Subcutaneous adipose tissue (tissue), 4 donors: ENCODE measurements around the gene RRBP1. TPM values are rescaled to one million over a fixed set of nuclear protein-coding genes. Genes with fewer than 3 reads are reported as not detected.

Source experiments
- CTCF ChIP-seq: fragments of 450-650 bp; IDR thresholded peaks from one replicate; pipeline ENCODE4 v1.5.1; 2016; ENCODE audit warnings: low read depth, mild to moderate bottlenecking, control low read depth, antibody characterized with exemption, moderate library complexity
- total RNA-seq, 4 donors: library from RNA; depleted of rRNA; stranded (reverse); fragments of >200 nt; gene quantifications; one replicate each; pipeline ENCODE4 v1.1.0, GENCODE V29; 2016

RRBP1 gene
- total RNA-seq, 4 donors from 2014 or later, result 45.0 to 71.6 (median 55.2) TPM

DNA sequence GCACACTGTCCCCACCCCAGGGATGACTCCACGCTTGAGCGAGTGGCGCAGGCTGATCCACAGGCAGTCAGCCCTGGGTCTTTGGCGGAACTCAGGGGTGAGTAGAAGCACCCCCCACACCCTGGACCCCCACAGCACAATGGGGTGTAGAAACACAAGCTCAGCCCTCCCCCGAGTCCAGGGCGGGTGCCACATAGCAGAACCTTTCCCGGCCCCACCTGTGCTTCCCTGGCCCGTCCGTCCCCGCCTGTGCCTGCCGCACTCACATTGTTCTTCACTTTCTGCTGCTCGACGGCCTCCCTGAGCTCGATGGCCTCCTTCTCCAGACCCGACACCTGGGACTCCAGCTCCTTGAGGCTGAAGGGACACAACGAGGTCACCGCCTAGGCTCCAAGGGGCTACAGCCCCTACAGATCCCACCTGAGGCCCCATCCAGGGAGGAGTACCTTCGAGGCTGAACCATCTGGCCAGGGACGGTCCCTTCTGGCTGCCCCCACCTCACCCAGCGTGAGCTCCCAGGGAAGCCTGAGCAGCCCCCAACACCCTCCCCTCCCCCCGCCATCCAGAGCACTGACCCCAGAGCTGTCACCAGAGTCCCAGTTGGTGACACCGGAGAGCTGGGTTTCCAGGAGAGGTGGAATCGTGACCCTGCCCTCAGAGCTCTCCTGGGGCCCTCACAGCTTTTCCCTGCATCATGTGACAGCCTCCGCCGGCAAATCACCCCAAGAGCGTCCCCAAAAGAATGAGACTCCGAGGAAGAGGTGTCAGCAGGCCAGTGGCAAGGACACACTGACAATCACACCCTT lies 56.6 kb downstream of the RRBP1 start:
- no peak for TF ChIP-seq CTCF

- TF ChIP-seq CTCF, result no peak
Measured at GRCh38 chr20:17624551-17625245, 57.3 kb downstream of the RRBP1 start.

GRCh38 chr20:17624070-17624469 lies 58.0 kb downstream of the RRBP1 start:
- no peak for TF ChIP-seq CTCF

DNA sequence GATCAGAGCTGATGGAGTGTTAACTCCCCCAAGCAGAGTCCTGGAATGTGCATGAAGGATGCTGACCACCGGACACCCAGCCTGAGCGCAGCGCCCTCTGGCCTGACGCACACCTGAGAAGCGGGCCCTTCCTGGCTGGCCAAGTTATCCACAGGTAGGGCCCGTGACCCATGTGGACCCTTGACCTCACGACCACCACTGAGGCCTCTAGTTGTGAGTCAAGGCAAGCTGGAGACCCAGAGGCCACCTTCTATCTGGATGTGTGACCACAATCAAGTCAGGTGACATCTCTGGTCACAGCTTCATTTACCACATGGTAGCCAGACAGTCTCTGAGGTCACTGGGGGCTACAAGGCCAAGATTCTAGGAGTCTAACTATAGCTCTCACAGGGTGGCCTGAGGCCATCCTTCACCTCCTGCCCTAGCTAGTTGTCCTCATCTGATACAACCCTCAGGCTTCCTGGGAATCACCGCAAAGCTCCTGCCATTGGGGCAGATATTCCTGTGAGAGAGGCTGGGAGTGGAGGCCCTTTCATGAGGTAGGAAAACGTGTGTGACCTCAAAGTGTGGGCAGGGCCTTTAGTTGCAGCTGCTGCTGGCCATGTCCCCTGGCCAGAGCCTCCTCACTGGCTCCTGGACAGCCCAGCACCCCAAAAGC lies 59.1 kb downstream of the RRBP1 start:
- TF ChIP-seq CTCF, result no peak

GRCh38 chr20:17622086-17622850 lies 59.8 kb downstream of the RRBP1 start:
- TF ChIP-seq CTCF, result no peak

GRCh38 chr20:17621229-17621968 lies 60.6 kb downstream of the RRBP1 start:
- no peak for TF ChIP-seq CTCF
